NT2/D1 (cell line): ENCODE data around the gene RPGRIP1.
"Not testable (repeated sequence)": the region's sequence is repeated elsewhere in the genome, so short reads cannot be mapped to it uniquely, and the experiment has no call there.

ENCODE experiments used
- YY1 ChIP-seq: IDR thresholded peaks from 2 replicates; pipeline ENCODE4 v1.6.1; 2011; ENCODE audit not compliant: insufficient read length, insufficient read depth
- ZNF274 ChIP-seq: IDR thresholded peaks from 2 replicates; pipeline ENCODE4 v1.6.1; 2011; ENCODE audit warnings: mild to moderate bottlenecking, low read depth, low read length

DNA sequence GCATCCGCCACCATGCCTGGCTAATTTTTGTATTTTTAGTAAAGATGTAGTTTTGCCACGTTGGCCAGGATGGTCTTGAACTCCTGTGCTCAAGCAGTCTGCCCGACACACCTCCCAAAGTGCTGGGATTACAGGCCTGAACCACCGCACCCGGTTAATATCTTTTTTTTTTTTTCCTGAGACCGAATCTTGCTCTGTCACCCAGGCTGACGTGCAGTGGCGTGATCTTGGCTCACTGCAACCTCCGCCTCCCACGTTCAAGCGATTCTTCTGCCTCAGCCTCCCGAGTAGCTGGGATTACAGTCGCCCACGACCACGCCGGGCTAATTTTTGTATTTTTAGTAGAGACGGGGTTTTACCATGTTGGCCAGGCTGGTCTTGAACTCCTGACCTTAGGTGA, 7.2 kb upstream of the RPGRIP1 start:
- not testable (repeated sequence) for TF ChIP-seq YY1, ZNF274
